NCI-H2107 (cell line): ENCODE data around the gene SMIM36.
"Not testable (repeated sequence)": the region's sequence is repeated elsewhere in the genome, so short reads cannot be mapped to it uniquely, and the experiment has no call there.

Experiments used
- DNase-seq: peaks from one replicate; lab custom pipeline; 2025; lab: John Stamatoyannopoulos, UW

The SMIM36 gene

DNA sequence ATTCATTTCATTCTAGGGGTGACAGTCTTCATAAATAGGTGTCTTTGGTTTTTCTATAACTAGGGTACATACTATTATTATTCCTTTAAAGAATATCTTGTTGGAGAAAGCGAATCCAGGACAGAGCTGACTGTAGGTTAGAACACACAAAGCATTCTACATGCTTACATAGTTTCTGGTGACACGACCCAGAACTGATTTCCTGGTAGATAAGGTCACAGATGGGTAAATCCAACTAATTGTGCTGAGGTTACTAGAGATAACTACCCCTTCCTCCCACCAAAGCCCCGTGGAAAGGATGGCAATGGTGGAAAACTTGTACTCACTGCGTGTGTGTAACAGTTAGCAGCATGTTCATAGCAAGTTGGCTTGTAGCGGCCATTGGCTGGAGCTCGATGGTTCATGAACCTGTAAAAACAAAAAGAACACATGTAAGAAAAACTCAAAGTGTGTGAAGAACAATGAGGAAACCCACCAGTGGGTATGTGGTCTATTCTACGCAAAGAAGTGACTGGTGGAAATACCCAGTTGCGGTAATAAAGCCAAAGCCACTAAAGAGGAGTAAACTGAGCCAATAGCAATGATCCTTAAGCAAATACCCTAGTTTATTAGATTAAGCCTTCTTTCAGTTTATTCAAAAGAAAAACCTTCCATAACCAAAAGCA lies 97.3 kb downstream of the SMIM36 start:
- DNase-seq = no peak

DNA sequence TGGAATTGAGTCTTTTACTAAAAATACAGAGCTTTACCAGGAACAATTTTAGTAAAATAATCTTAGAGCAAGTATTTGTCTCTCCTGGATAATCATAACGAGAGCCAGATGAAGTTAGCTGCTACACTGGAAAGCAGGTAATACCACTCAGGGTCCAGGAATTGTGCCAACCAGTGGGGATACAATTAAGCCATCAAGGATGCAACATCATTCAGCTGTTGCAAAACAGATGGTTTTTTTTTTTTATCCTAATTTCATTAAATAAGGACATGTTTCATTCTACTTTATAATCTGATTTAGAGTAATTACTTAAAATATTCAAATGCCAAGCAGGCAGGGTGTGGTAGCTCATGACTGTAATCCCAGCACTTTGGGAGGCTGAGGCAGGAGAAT lies 99.8 kb downstream of the SMIM36 start:
- DNase-seq = no peak

DNA sequence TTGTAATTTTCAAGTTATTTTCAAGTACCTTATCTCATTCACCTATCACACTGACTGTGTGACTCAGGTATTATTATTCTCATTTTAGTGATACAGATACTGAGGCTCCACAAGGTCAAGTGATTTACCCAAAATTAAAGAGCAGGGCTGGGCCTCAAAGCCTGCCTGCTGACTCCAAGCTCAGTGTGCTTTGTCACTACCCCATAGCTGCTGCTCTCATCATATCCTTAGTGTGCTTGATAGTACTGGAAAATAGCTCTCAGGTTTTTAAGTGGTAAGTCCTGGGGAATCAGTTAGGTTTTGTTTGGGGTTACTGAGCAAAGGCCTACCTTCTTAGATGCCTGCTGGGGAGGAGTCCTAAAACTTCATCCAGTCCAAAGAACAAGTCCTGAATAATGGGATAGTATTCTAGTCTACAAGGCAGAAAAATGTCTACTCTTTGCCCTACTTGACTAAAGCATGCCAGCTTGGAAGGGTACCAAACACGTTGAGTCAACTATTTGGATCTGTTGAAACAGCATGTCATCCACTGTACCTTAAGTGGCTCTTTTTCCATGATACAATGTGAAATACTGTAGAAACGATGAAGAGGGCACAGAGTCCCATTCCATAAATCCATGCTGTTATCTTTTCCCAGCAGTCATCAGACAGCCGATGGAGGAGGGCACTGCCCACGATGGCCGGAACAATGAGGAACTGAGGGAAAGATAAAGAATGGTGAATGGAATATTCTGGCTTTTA lies 100.4 kb downstream of the SMIM36 start:
- DNase-seq = no peak

DNA sequence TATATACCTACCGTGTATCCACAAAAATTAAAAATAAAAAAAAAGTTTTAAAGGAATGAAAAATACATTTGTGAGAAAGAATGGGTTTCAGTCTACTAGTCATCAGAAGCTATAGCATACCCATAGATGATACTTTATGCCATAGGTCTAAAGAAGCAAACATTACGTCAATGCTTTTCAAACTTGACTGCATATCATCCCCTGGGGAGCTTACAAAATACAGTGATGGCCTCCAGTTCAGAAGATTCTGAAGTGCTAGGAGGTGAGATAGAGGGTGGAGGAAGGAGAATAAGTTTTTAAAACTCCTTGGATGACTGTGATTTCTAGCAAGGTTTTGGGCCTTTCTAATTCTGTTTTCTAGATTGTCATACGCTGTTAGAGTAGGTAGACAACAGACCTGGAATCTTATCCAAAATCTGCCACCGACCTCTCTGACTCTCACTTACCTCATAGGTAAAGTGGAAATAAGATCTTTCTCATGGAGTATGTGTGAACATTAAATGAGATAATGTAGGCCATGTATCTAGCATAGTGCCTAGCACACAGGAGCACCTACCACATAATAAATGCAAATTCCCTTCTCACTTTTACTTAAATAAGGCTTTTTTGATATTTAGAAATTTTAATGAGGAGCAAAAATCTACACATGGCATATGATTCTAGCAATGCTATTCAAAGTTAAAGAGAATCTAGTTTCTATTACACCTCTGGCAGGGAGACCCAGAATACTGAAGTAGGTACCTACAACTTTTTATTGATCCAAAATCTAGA lies 102.0 kb downstream of the SMIM36 start:
- no peak for DNase-seq

DNA sequence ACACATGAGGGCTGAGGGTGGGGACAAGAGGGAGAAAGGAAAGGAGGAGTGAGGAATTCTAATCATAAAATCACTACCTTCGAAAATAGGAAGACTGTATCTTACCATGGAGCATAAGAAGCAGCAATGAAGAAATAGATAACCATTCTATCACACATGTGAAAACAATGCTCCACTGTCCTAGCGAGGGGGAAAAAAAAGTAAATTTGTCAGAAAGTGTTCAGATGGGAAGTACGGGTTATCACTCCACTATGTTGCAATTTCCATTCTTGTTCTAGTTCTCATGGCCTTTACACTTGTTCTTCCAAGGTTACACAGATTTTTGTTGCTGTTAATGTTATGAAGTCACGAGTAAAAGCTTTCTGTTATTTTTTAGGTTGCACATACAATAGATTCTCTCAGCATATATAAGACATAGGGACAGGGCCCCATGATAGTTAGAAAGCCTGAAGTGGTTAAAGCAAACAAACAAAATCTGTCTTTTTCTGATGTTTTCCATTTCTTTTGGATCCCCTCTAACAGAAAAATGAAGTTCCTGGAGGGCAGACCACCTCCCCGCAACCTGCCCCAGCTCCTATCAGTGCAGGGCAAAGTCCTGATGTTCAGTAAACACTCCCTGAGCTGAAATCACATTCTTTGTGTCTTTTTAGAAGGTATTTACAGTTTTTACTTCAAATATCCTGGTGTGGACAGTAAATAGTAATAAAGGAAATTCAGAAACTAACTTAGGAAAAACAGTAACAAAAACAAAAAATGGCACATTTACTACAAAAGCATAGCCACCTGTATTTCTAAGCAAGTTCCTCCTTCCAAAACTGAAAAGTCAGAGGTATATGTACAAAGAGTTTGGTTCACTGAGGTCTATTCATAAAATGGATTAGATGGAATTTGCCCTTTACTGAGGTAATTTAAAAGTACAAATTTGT lies 103.3 kb downstream of the SMIM36 start:
- no peak for DNase-seq

DNA sequence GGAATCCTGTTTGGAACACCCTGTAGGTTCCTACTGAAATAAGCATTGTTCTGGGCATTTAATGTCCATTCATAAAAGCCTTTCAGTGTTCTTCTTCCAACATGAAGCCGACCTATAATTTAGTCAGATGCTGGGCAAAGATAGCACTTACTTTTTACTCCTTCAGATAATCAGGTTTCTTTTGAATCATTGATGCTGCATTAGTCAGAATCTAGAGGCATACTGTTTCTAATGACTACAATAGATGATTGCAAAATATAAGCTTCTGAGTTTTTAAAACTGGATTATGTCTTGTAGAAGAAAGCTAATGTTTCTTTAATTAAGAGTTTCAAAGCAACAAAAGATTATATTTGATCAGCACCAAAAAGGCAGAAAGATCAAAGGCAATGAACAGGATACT lies 105.7 kb downstream of the SMIM36 start:
- no peak for DNase-seq

DNA sequence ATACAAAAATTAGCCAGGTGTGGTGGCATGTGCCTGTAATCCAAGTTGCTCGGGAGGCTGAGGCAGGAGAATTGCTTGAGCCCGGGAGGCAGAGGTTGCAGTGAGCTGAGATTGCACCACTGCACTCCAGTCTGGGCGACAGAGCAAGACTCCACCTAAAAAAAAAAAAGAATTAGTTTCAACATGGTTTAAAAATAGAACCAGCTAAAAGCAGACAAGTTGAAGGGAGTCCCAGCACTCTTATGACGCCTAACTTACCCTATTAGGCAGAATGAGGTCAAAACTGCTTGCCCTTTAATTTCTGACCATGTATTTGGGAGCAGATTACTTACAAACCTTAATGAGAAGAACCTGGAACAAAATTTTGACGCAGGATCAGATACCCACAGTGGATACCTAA lies 107.1 kb downstream of the SMIM36 start:
- DNase-seq = not testable (repeated sequence)

DNA sequence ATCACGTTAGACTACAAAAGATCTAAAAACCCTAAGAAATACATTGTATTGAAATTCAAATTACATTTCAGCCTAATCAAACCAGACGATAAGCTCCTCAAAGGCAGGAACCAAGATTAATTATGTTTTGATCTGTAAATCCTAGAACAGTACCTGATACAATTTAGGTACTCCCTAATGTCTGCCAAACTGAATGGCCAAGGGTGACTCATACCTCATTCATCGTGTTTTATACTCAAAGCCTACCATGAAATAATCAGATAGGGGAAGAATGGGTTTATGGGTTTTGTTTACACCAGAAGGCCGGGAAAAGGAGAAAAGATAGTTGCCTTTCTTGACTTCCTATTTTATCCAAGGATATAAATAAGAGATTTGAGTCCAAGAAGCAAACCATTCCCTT lies 108.9 kb downstream of the SMIM36 start:
- DNase-seq = no peak
